KOPT-K1 (cell line): Measurements from ENCODE around the gene ZNF614.

Experiments used
- H3K27ac ChIP-seq: fragments of 200-600 bp; sonication (generic); 2 replicates; pipeline ENCODE4 v1.5.1; 2016; ENCODE audit warnings: antibody characterized with exemption, mild to moderate bottlenecking, low read depth, low read length; ENCODE audit not compliant: poor library complexity, severe bottlenecking
- H3K36me3 ChIP-seq: fragments of 200-600 bp; sonication (generic); 2 replicates; pipeline ENCODE4 v1.5.1; 2017; ENCODE audit warnings: antibody characterized with exemption, mild to moderate bottlenecking, low read length, moderate library complexity; ENCODE audit not compliant: insufficient read depth
- H3K9me3 ChIP-seq: fragments of 200-600 bp; sonication (generic); 2 replicates; pipeline ENCODE4 v1.5.1; 2017; ENCODE audit warnings: antibody characterized with exemption, low read length, mild to moderate bottlenecking; ENCODE audit not compliant: insufficient read depth, poor library complexity, severe bottlenecking

The ZNF614 gene

DNA sequence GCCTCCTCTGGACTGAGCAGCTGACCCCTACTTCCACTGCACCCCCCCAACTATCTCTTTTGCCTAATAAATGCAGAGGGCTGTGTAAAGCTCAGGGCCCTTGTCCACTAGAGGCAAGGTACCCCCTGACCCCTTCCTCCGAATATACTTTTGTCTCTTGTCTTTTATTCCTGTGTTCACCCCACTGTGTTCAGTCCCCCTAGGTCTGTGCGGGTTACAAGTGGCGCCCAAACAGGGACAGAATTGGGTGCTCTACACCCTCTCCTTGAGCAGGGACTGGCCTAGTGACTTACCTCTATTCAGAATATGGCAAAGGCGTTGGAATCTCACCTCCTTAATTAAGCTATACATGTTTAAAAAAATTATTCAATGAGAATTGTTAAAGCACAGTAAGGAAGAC, 56.6 kb downstream of the ZNF614 start:
- Histone ChIP-seq H3K27ac (no peak overlapping the region), H3K36me3 (peaks cover 81% of the 10 kb centered on the region), H3K9me3 (peaks cover 99% of the 10 kb centered on the region)

DNA sequence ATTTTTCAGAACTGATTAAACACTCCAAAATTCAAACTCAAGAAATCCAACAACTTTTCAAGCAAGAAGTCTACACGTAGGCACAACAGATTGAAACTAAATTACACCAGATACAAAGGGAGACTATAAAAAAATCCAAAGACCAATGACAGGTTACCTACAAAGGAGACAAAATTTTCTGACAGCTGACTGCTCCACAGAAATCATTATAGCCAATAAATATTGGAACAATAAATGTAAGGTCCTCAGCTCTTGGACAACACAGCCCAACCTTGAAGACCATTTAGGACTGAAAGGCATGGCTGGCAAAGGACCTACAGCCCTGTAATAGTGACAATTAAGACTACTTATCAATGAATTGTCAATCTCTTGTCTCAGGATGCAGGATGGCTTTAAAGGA, 57.5 kb downstream of the ZNF614 start:
- peaks cover 90% of the 10 kb centered on the region for H3K36me3 ChIP-seq
- peaks cover 99% of the 10 kb centered on the region for H3K9me3 ChIP-seq
- no peak overlapping the region for H3K27ac ChIP-seq

DNA sequence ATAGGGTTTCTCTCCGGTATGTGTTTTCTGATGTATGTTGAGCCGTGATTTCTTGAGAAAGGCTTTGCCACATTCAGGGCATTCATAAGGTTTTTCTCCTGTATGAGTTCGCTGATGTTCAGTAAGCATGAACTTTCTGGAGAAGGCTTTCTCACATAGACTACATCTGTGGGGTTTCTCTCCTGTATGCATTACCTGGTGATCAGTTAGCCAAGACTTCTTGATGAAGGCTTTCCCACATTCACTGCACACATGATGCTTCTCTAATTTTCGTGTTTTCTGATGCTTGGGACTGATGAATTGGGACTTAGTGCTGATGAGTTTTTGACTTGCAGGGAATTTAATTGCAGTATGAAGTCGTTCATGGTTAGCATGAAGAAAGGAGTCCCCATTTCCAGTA, 62.6 kb downstream of the ZNF614 start:
- H3K36me3 ChIP-seq, result peaks cover 86% of the 10 kb centered on the region

More for the DNA sequence above, 62.6 kb downstream of the ZNF614 start:
- no peak overlapping the region for H3K27ac ChIP-seq
- peaks cover 94% of the 10 kb centered on the region for H3K9me3 ChIP-seq
